GM23338 (cell line): ENCODE data around the gene TEKTIP1. TPM values are rescaled to one million over a fixed set of nuclear protein-coding genes. Genes with fewer than 3 reads are reported as not detected.

Experiments used
- ATAC-seq: fragments of 200-7000 bp; cut with Tn5 transposase; 3 replicates; pipeline ENCODE4 v1.9.1; 2020
- DNase-seq: peaks from one replicate; pipeline ENCODE4 v3.0.0-alpha.2; 2015; ENCODE audit warnings: low spot score
- H2AFZ ChIP-seq: fragments of 200-600 bp; sonication (generic); 2 replicates; pipeline ENCODE4 v1.8.0; 2016; ENCODE audit warnings: antibody characterized with exemption, mild to moderate bottlenecking, moderate library complexity
- H3F3A ChIP-seq: fragments of 200-600 bp; sonication (generic); replicated peaks from 2 replicates; pipeline ENCODE4 v1.8.0; 2017; ENCODE audit warnings: antibody characterized with exemption, mixed run types, low read depth
- H3K27ac ChIP-seq: fragments of 200-600 bp; sonication (generic); 2 replicates; pipeline ENCODE4 v1.6.1; 2016; ENCODE audit warnings: low read depth
- H3K27me3 ChIP-seq: fragments of 200-600 bp; sonication (generic); 2 replicates; pipeline ENCODE4 v1.8.0; 2016; ENCODE audit warnings: mild to moderate bottlenecking, mixed run types, moderate library complexity; ENCODE audit not compliant: insufficient read depth
- H3K36me3 ChIP-seq: fragments of 200-600 bp; sonication (generic); 2 replicates; pipeline ENCODE4 v1.8.0; 2016; ENCODE audit warnings: mild to moderate bottlenecking; ENCODE audit not compliant: insufficient read depth
- H3K4me1 ChIP-seq: fragments of 200-600 bp; sonication (generic); 2 replicates; pipeline ENCODE4 v1.8.0; 2016; ENCODE audit warnings: mild to moderate bottlenecking, moderate library complexity; ENCODE audit not compliant: insufficient read depth
- H3K4me2 ChIP-seq: fragments of 200-600 bp; sonication (generic); 2 replicates; pipeline ENCODE4 v1.7.1; 2017; ENCODE audit warnings: mixed run types
- H3K4me3 ChIP-seq: fragments of 200-600 bp; sonication (generic); 2 replicates; pipeline ENCODE4 v1.6.1; 2016; ENCODE audit warnings: mixed run types
- H3K79me2 ChIP-seq: fragments of 200-600 bp; sonication (generic); replicated peaks from 2 replicates; pipeline ENCODE4 v1.8.0; 2017; ENCODE audit warnings: mild to moderate bottlenecking; ENCODE audit not compliant: insufficient read depth
- H3K9me2 ChIP-seq: fragments of 200-600 bp; sonication (generic); 2 replicates; pipeline ENCODE4 v1.8.0; 2017; ENCODE audit not compliant: insufficient read depth
- H4K20me1 ChIP-seq: fragments of 200-600 bp; sonication (generic); replicated peaks from 2 replicates; pipeline ENCODE4 v1.8.0; 2017; ENCODE audit warnings: mild to moderate bottlenecking; ENCODE audit not compliant: insufficient read depth
- H3K27ac Mint-ChIP-seq: 2 replicates; pipeline ENCODE4 v1.8.0; 2020; ENCODE audit warnings: inconsistent platforms, mild to moderate bottlenecking, moderate library complexity, mixed read lengths
- H3K27me3 Mint-ChIP-seq: 3 replicates; pipeline ENCODE4 v1.8.0; 2022; ENCODE audit warnings: low read depth, mild to moderate bottlenecking, moderate library complexity, mixed read lengths, inconsistent platforms; ENCODE audit not compliant: insufficient read depth, poor library complexity
- H3K36me3 Mint-ChIP-seq: 3 replicates; pipeline ENCODE4 v1.8.0; 2021; ENCODE audit warnings: low read depth, mild to moderate bottlenecking, inconsistent platforms, moderate library complexity, mixed read lengths
- H3K4me1 Mint-ChIP-seq: 3 replicates; pipeline ENCODE4 v1.8.0; 2020; ENCODE audit warnings: mild to moderate bottlenecking, inconsistent platforms, mixed read lengths
- H3K4me3 Mint-ChIP-seq: 3 replicates; pipeline ENCODE4 v1.8.0; 2021; ENCODE audit warnings: moderate library complexity, mild to moderate bottlenecking, inconsistent platforms, mixed read lengths
- H3K9me3 Mint-ChIP-seq: 3 replicates; pipeline ENCODE4 v1.8.0; 2020; ENCODE audit warnings: moderate library complexity, mild to moderate bottlenecking, inconsistent platforms, mixed read lengths
- POLR2AphosphoS5 ChIP-seq: IDR thresholded peaks from 2 replicates; pipeline ENCODE4 v1.6.1; 2016; ENCODE audit warnings: antibody characterized with exemption, low read depth
- REST ChIP-seq: IDR thresholded peaks from one replicate; pipeline ENCODE4 v1.6.1; 2018; ENCODE audit warnings: antibody characterized with exemption; ENCODE audit not compliant: unreplicated experiment
- STAT1 ChIP-seq: IDR thresholded peaks from one replicate; pipeline ENCODE4 v1.6.1; 2016; ENCODE audit warnings: antibody characterized with exemption; ENCODE audit not compliant: unreplicated experiment
- ZNF331 ChIP-seq: fragments of 250-450 bp; sonication (Bioruptor Pico); IDR thresholded peaks from 2 replicates; pipeline ENCODE4 v1.5.0; 2020; ENCODE audit warnings: low read depth, mild to moderate bottlenecking, moderate library complexity
- ZNF462 ChIP-seq: fragments of 250-450 bp; sonication (Bioruptor Pico); IDR thresholded peaks from 2 replicates; pipeline ENCODE4 v1.5.0; 2020; ENCODE audit warnings: mild to moderate bottlenecking, moderate library complexity
- polyA plus RNA-seq: library from polyadenylated mRNA; unstranded; fragments of >200 nt; fragmentation: Nextera tagmentation; extraction: Ambion mirVana; gene quantifications from 2 replicates; pipeline ENCODE4 v1.2.1, GENCODE V29; 2016
- total RNA-seq: library from RNA; depleted of rRNA; stranded (reverse); fragments of >200 nt; shearing (Covaris generic); gene quantifications from 2 replicates; pipeline ENCODE4 v1.2.3, GENCODE V29; 2014
- TF ChIP-seq, protein P1 (sequence below): IDR thresholded peaks from 2 replicates; pipeline ENCODE4 v1.6.1; 2016; ENCODE audit warnings: antibody characterized with exemption

The TEKTIP1 gene
- total and polyA plus RNA-seq, 2 experiments from 2014 or later = not detected

GRCh38 chr19:3496392-3497273, 42.3 kb upstream of the TEKTIP1 start:
- Histone ChIP-seq H3K9me2 (no peaks in the 10 kb centered on the region), H3K4me1 (peaks cover 9% of the 10 kb centered on the region; the same call in 1 of the 2 replicates), H3K79me2 (peaks cover 27% of the 10 kb centered on the region), H3K27ac (no peak overlapping the region), H3K4me3 (no peak overlapping the region), H3K4me2 (no peak overlapping the region), H4K20me1 (peaks cover 5% of the 10 kb centered on the region; the same call in 1 of the 2 replicates), H3K27me3 (no peaks in the 10 kb centered on the region), H3F3A (0 out of 2 replicates have a peak, but pooled peaks cover 7% of the 10 kb centered on the region), H3K36me3 (peaks cover 5% of the 10 kb centered on the region; the same call in 1 of the 2 replicates), H2AFZ (no peak overlapping the region)
- DNase-seq = no peak
- H3K9me3 Mint-ChIP-seq = peaks cover 4% of the 10 kb centered on the region; the same call in 1 of the 3 replicates
- peaks cover 9% of the 10 kb centered on the region for H3K4me1 Mint-ChIP-seq
- H3K27me3 Mint-ChIP-seq = peaks cover 12% of the 10 kb centered on the region
- no peak overlapping the region for H3K27ac Mint-ChIP-seq
- no peak for ATAC-seq
- H3K4me3 Mint-ChIP-seq = no peak overlapping the region
- peaks cover 51% of the 10 kb centered on the region for H3K36me3 Mint-ChIP-seq
- TF ChIP-seq ZNF331 (no peak), ZNF462 (CRISPR knock-in tag) (no peak), POLR2AphosphoS5 (no peak), STAT1 (no peak), REST (no peak)
- TF ChIP-seq, protein P1, sequence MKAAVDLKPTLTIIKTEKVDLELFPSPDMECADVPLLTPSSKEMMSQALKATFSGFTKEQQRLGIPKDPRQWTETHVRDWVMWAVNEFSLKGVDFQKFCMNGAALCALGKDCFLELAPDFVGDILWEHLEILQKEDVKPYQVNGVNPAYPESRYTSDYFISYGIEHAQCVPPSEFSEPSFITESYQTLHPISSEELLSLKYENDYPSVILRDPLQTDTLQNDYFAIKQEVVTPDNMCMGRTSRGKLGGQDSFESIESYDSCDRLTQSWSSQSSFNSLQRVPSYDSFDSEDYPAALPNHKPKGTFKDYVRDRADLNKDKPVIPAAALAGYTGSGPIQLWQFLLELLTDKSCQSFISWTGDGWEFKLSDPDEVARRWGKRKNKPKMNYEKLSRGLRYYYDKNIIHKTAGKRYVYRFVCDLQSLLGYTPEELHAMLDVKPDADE = no peak
